CD4-positive, CD25-positive, alpha-beta regulatory T cell (primary cell): ENCODE results near the gene CCDC9B. TPM values are rescaled to one million over a fixed set of nuclear protein-coding genes. Genes with fewer than 3 reads are reported as not detected.

ENCODE experiments used
- ATAC-seq, 2 donors: fragments of 150-1000 bp; cut with Tn5 transposase; one replicate each; pipeline ENCODE4 v1.10.0; 2021; ENCODE audit warnings: low read depth in 2 of 2, moderate number of reproducible peaks in 2 of 2, moderate library complexity in 1 of 2
- DNase-seq, 3 donors: peaks; one replicate each; pipeline versions ENCODE4 v3.0.0 to v3.0.0-alpha.2; 2012 to 2022; ENCODE audit warnings: mixed read lengths in 1 of 3
- H3K27ac ChIP-seq: one replicate; pipeline ENCODE4 v1.7.0; 2013; ENCODE audit warnings: mild to moderate bottlenecking, low read length; ENCODE audit not compliant: insufficient read depth, poor library complexity, severe bottlenecking
- H3K27me3 ChIP-seq: one replicate; pipeline ENCODE4 v1.7.0; 2013; ENCODE audit warnings: low read length; ENCODE audit not compliant: control insufficient read depth, insufficient read depth
- H3K36me3 ChIP-seq: one replicate; pipeline ENCODE4 v1.7.0; 2013; ENCODE audit warnings: mild to moderate bottlenecking, low read length, moderate library complexity; ENCODE audit not compliant: control insufficient read depth, insufficient read depth
- H3K4me1 ChIP-seq: 2 replicates; pipeline ENCODE4 v1.7.0; 2013; ENCODE audit warnings: mild to moderate bottlenecking, low read length; ENCODE audit not compliant: insufficient read depth, control insufficient read depth, poor library complexity, severe bottlenecking
- H3K4me3 ChIP-seq: one replicate; pipeline ENCODE4 v1.7.0; 2013; ENCODE audit warnings: low read depth, mild to moderate bottlenecking, low read length, moderate library complexity
- H3K9me3 ChIP-seq, 2 experiments: 1 replicate in 1 of 2; 2 replicates in 1 of 2; pipeline ENCODE4 v1.7.0; 2013; ENCODE audit warnings: low read length in 2 of 2, mild to moderate bottlenecking in 1 of 2, moderate library complexity in 1 of 2; ENCODE audit not compliant: control insufficient read depth in 2 of 2
- H3K27ac Mint-ChIP-seq, 3 donors: one replicate each; pipeline ENCODE4 v1.8.0; 2020 to 2022; ENCODE audit warnings: mild to moderate bottlenecking in 3 of 3, mixed read lengths in 3 of 3, moderate library complexity in 2 of 3
- H3K27me3 Mint-ChIP-seq: one replicate; pipeline ENCODE4 v1.8.0; 2022; ENCODE audit warnings: mild to moderate bottlenecking, mixed read lengths
- H3K36me3 Mint-ChIP-seq: one replicate; pipeline ENCODE4 v1.8.0; 2020; ENCODE audit warnings: mixed read lengths
- H3K4me1 Mint-ChIP-seq, 4 donors: one replicate each; pipeline ENCODE4 v1.8.0; 2020 to 2022; ENCODE audit warnings: mixed read lengths in 4 of 4, mild to moderate bottlenecking in 1 of 4
- H3K4me3 Mint-ChIP-seq, 4 donors: one replicate each; pipeline ENCODE4 v1.8.0; 2020 to 2022; ENCODE audit warnings: mild to moderate bottlenecking in 4 of 4, mixed read lengths in 4 of 4, moderate library complexity in 3 of 4
- H3K9me3 Mint-ChIP-seq, 7 donors: one replicate each; pipeline ENCODE4 v1.8.0; 2020 to 2022; ENCODE audit warnings: mixed read lengths in 7 of 7, mild to moderate bottlenecking in 3 of 7, moderate library complexity in 2 of 7
- polyA plus RNA-seq, 4 donors: library from polyadenylated mRNA; unstranded; fragments of 300-500 nt; fragmentation: Illumina TruSeq; gene quantifications; one replicate each; pipeline ENCODE4 v1.2.3, GENCODE V29; 2021
- total RNA-seq: library from RNA; stranded (reverse); gene quantifications from one replicate; pipeline ENCODE4 v1.2.3, GENCODE V29; 2022

CCDC9B gene
- total and polyA plus RNA-seq, 5 donors from 2014 or later: 0.10 to 3.7 TPM; not detected in 3

- peak within 1 kb of the TSS; percentile 94 to 96 (median 96) for H3K27ac Mint-ChIP-seq
- DNase-seq: peak; percentile 58 to 85 (median 80)
These were observed 33.1 kb downstream of the CCDC9B start, which contains the start of gene PLCB2 for GRCh38 chr15:40307421-40308211. Gene PLCB2, minus strand, starts transcription at chr15:40307935. Its CDS starts 263 bp downstream, at chr15:40307672.

GRCh38 chr15:40306908-40307307 is 33.8 kb downstream of the CCDC9B start:
- no peaks in the 10 kb centered on the region for H3K27me3 ChIP-seq
- no peak for ATAC-seq
- no peak overlapping the region for H3K27ac ChIP-seq
- peaks cover 19% of the 10 kb centered on the region for H3K36me3 Mint-ChIP-seq
- peak overlapping the region; percentile 95 to 97 (median 96) for H3K4me3 Mint-ChIP-seq
- H3K4me1 Mint-ChIP-seq: peaks cover 9 to 61% (median 38%) of the 10 kb centered on the region in 4 donors
- no peaks in the 10 kb centered on the region for H3K9me3 Mint-ChIP-seq
- peak overlapping the region; percentile 60 to 96 (median 81) for H3K27ac Mint-ChIP-seq
- no peaks in the 10 kb centered on the region for H3K27me3 Mint-ChIP-seq
- DNase-seq: no peak
- peaks cover 35% of the 10 kb centered on the region for H3K4me1 ChIP-seq
- peak overlapping the region; percentile 93 for H3K4me3 ChIP-seq
- peaks cover 19% of the 10 kb centered on the region for H3K36me3 ChIP-seq
- H3K9me3 ChIP-seq: no peaks in the 10 kb centered on the region

More at GRCh38 chr15:40307421-40308211, 33.1 kb downstream of the CCDC9B start, which contains the start of gene PLCB2:
- Histone ChIP-seq H3K9me3 (no peaks in the 10 kb centered on the region), H3K27ac (peak within 1 kb of the TSS; percentile 86), H3K36me3 (peaks cover 12% of the 10 kb centered on the region), H3K4me1 (peaks cover 35% of the 10 kb centered on the region), H3K27me3 (no peaks in the 10 kb centered on the region), H3K4me3 (peak within 1 kb of the TSS; percentile 93)
- peaks cover 9 to 61% (median 40%) of the 10 kb centered on the region in 4 donors for H3K4me1 Mint-ChIP-seq
- ATAC-seq: peak; percentile 79 to 80
- H3K4me3 Mint-ChIP-seq: peak within 1 kb of the TSS; percentile 95 to 97 (median 96)
- peaks cover 19% of the 10 kb centered on the region for H3K36me3 Mint-ChIP-seq
- H3K27me3 Mint-ChIP-seq: no peaks in the 10 kb centered on the region
- no peaks in the 10 kb centered on the region for H3K9me3 Mint-ChIP-seq

- Histone ChIP-seq H3K27me3 (no peaks in the 10 kb centered on the region), H3K4me1 (peaks cover 35% of the 10 kb centered on the region), H3K4me3 (peak overlapping the region; percentile 93), H3K9me3 (no peaks in the 10 kb centered on the region), H3K36me3 (peaks cover 24% of the 10 kb centered on the region), H3K27ac (no peak overlapping the region)
- Mint-ChIP-seq H3K27me3 (no peaks in the 10 kb centered on the region), H3K4me3 (peak overlapping the region; percentile 95 to 97 (median 96)), H3K9me3 (no peaks in the 10 kb centered on the region), H3K36me3 (peaks cover 22% of the 10 kb centered on the region), H3K27ac (peak overlapping the region; percentile 60 to 96 (median 81)), H3K4me1 (peaks cover 9 to 61% (median 38%) of the 10 kb centered on the region in 4 donors)
- ATAC-seq: no peak
- no peak for DNase-seq
These were observed 34.4 kb downstream of the CCDC9B start for GRCh38 chr15:40306371-40306770.

GRCh38 chr15:40305281-40305680 is 35.5 kb downstream of the CCDC9B start:
- H3K9me3 Mint-ChIP-seq: peaks cover 0 to 4% (median 0%) of the 10 kb centered on the region in 7 donors
- H3K4me3 Mint-ChIP-seq: peak overlapping the region; percentile 41 to 96 (median 82)
- H3K4me1 ChIP-seq: peaks cover 35% of the 10 kb centered on the region
- peaks cover 9 to 62% (median 39%) of the 10 kb centered on the region in 4 donors for H3K4me1 Mint-ChIP-seq
- no peak overlapping the region for H3K27ac ChIP-seq
- H3K36me3 Mint-ChIP-seq: peaks cover 32% of the 10 kb centered on the region
- H3K27me3 Mint-ChIP-seq: no peaks in the 10 kb centered on the region
- H3K27me3 ChIP-seq: no peaks in the 10 kb centered on the region
- peaks cover 35% of the 10 kb centered on the region for H3K36me3 ChIP-seq
- ATAC-seq: no peak
- DNase-seq: no peak
- H3K9me3 ChIP-seq: peaks cover 5% of the 10 kb centered on the region in 2 experiments
- H3K27ac Mint-ChIP-seq: peak overlapping the region in 1 of 3 donors; percentile 64
- peak overlapping the region; percentile 93 for H3K4me3 ChIP-seq

GRCh38 chr15:40303576-40303975 is 37.2 kb downstream of the CCDC9B start:
- peaks cover 5% of the 10 kb centered on the region in 2 experiments for H3K9me3 ChIP-seq
- peaks cover 45% of the 10 kb centered on the region for H3K36me3 Mint-ChIP-seq

GRCh38 chr15:40302981-40303380 is 37.8 kb downstream of the CCDC9B start:
- H3K27me3 Mint-ChIP-seq: no peaks in the 10 kb centered on the region
- H3K9me3 Mint-ChIP-seq: peaks cover 0 to 11% (median 0%) of the 10 kb centered on the region in 7 donors
- DNase-seq: no peak
- peaks cover 5 to 42% (median 31%) of the 10 kb centered on the region in 4 donors for H3K4me1 Mint-ChIP-seq
- ATAC-seq: no peak
- H3K4me3 Mint-ChIP-seq: no peak overlapping the region
- peaks cover 5% of the 10 kb centered on the region in 2 experiments for H3K9me3 ChIP-seq
- no peak overlapping the region for H3K4me3 ChIP-seq
- peaks cover 24% of the 10 kb centered on the region for H3K4me1 ChIP-seq
- no peak overlapping the region for H3K27ac ChIP-seq
- H3K27me3 ChIP-seq: no peaks in the 10 kb centered on the region
- peaks cover 52% of the 10 kb centered on the region for H3K36me3 ChIP-seq
- peaks cover 45% of the 10 kb centered on the region for H3K36me3 Mint-ChIP-seq
- peak overlapping the region in 1 of 3 donors; percentile 38 for H3K27ac Mint-ChIP-seq

More at GRCh38 chr15:40303576-40303975, 37.2 kb downstream of the CCDC9B start:
- no peaks in the 10 kb centered on the region for H3K27me3 Mint-ChIP-seq
- ATAC-seq (no peak), DNase-seq (no peak)
- peak overlapping the region in 1 of 3 donors; percentile 55 for H3K27ac Mint-ChIP-seq
- no peaks in the 10 kb centered on the region for H3K27me3 ChIP-seq
- no peak overlapping the region for H3K27ac ChIP-seq
- peak overlapping the region in 1 of 4 donors; percentile 65 for H3K4me3 Mint-ChIP-seq
- H3K9me3 Mint-ChIP-seq: peaks cover 0 to 11% (median 0%) of the 10 kb centered on the region in 7 donors
- H3K36me3 ChIP-seq: peaks cover 46% of the 10 kb centered on the region
- peaks cover 24% of the 10 kb centered on the region for H3K4me1 ChIP-seq
- H3K4me3 ChIP-seq: no peak overlapping the region
- H3K4me1 Mint-ChIP-seq: peaks cover 5 to 45% (median 34%) of the 10 kb centered on the region in 4 donors

- H3K4me3 Mint-ChIP-seq: no peak overlapping the region
- peaks cover 0 to 11% (median 0%) of the 10 kb centered on the region in 7 donors for H3K9me3 Mint-ChIP-seq
- peaks cover 5 to 40% (median 31%) of the 10 kb centered on the region in 4 donors for H3K4me1 Mint-ChIP-seq
- Histone ChIP-seq H3K36me3 (peaks cover 58% of the 10 kb centered on the region), H3K27me3 (no peaks in the 10 kb centered on the region), H3K27ac (no peak overlapping the region), H3K4me1 (peaks cover 22% of the 10 kb centered on the region), H3K4me3 (no peak overlapping the region), H3K9me3 (peaks cover 5% of the 10 kb centered on the region in 2 experiments)
- no peak overlapping the region for H3K27ac Mint-ChIP-seq
- H3K27me3 Mint-ChIP-seq: no peaks in the 10 kb centered on the region
- ATAC-seq (no peak), DNase-seq (no peak)
- peaks cover 48% of the 10 kb centered on the region for H3K36me3 Mint-ChIP-seq
These were observed 38.4 kb downstream of the CCDC9B start for GRCh38 chr15:40302288-40302886.
